ENCODE data around the gene PPP1R1B. TPM values are rescaled to one million over a fixed set of nuclear protein-coding genes. Genes with fewer than 3 reads are reported as not detected.

Gene PPP1R1B
- total RNA-seq, 1 experiment from 2014 or later, result not detected

GRCh38 chr17:39603304-39604016 is 23.3 kb upstream of the PPP1R1B start:
- Histone ChIP-seq H3K9me3 (ENCODE audit: low read length) (no peaks in the 10 kb centered on the region), H2AFZ (ENCODE audit: low read length) (peak overlapping the region; percentile 56), H3K36me3 (ENCODE audit: insufficient read depth, low read length) (no peaks in the 10 kb centered on the region), H4K20me1 (ENCODE audit: insufficient read depth, low read depth, low read length) (peaks cover 5% of the 10 kb centered on the region; the same call in 1 of the 2 replicates), H3K27ac (ENCODE audit: low read length) (no peak overlapping the region), H3K27me3 (ENCODE audit: low read length) (no peaks in the 10 kb centered on the region), H3K9me2 (replicated peaks; ENCODE audit: insufficient read depth, low read length) (no peaks in the 10 kb centered on the region), H3K4me3 (ENCODE audit: low read length) (peak overlapping the region; percentile 76), H3K9ac (ENCODE audit: low read length) (peak overlapping the region; percentile 80), H3K79me2 (ENCODE audit: low read length) (no peaks in the 10 kb centered on the region), H3K4me2 (ENCODE audit: low read depth, low read length, poor library complexity, severe bottlenecking) (peak overlapping the region; percentile 97), H3K4me1 (ENCODE audit: low read length) (peaks cover 36% of the 10 kb centered on the region)
- peak; percentile 76 for DNase-seq

GRCh38 chr17:39604911-39605491 is 21.8 kb upstream of the PPP1R1B start:
- Histone ChIP-seq H3K9me3 (ENCODE audit: low read length) (no peaks in the 10 kb centered on the region), H3K27me3 (ENCODE audit: low read length) (no peaks in the 10 kb centered on the region), H3K9me2 (replicated peaks; ENCODE audit: insufficient read depth, low read length) (no peaks in the 10 kb centered on the region), H3K27ac (ENCODE audit: low read length) (no peak overlapping the region), H3K4me1 (ENCODE audit: low read length) (peaks cover 32% of the 10 kb centered on the region), H3K4me3 (ENCODE audit: low read length) (peak overlapping the region; percentile 76), H3K36me3 (ENCODE audit: insufficient read depth, low read length) (no peaks in the 10 kb centered on the region), H3K79me2 (ENCODE audit: low read length) (no peaks in the 10 kb centered on the region), H3K9ac (ENCODE audit: low read length) (peak overlapping the region; percentile 80), H4K20me1 (ENCODE audit: insufficient read depth, low read depth, low read length) (peaks cover 5% of the 10 kb centered on the region; the same call in 1 of the 2 replicates), H2AFZ (ENCODE audit: low read length) (peak overlapping the region; percentile 69; the same call in 1 of the 2 replicates), H3K4me2 (ENCODE audit: low read depth, low read length, poor library complexity, severe bottlenecking) (peak overlapping the region; percentile 97)
- peak; percentile 71 for DNase-seq

- Histone ChIP-seq H3K27me3 (ENCODE audit: low read length) (no peaks in the 10 kb centered on the region), H3K4me1 (ENCODE audit: low read length) (peaks cover 32% of the 10 kb centered on the region), H3K9me2 (replicated peaks; ENCODE audit: insufficient read depth, low read length) (no peaks in the 10 kb centered on the region), H3K79me2 (ENCODE audit: low read length) (no peaks in the 10 kb centered on the region), H3K9ac (ENCODE audit: low read length) (peak overlapping the region; percentile 80), H3K9me3 (ENCODE audit: low read length) (no peaks in the 10 kb centered on the region), H2AFZ (ENCODE audit: low read length) (peak overlapping the region; percentile 69; the same call in 1 of the 2 replicates), H3K4me3 (ENCODE audit: low read length) (peak overlapping the region; percentile 76), H4K20me1 (ENCODE audit: insufficient read depth, low read depth, low read length) (peaks cover 5% of the 10 kb centered on the region; the same call in 1 of the 2 replicates), H3K4me2 (ENCODE audit: low read depth, low read length, poor library complexity, severe bottlenecking) (peak overlapping the region; percentile 97), H3K36me3 (ENCODE audit: insufficient read depth, low read length) (no peaks in the 10 kb centered on the region), H3K27ac (ENCODE audit: low read length) (no peak overlapping the region)
- peak; percentile 65 for DNase-seq
Measured at GRCh38 chr17:39605492-39606433, 21.0 kb upstream of the PPP1R1B start.

GRCh38 chr17:39606434-39607056 is 20.2 kb upstream of the PPP1R1B start:
- H3K79me2 ChIP-seq (ENCODE audit: low read length), result no peaks in the 10 kb centered on the region
- peaks cover 5% of the 10 kb centered on the region; the same call in 1 of the 2 replicates for H4K20me1 ChIP-seq (ENCODE audit: insufficient read depth, low read depth, low read length)
- H3K4me3 ChIP-seq (ENCODE audit: low read length), result no peak overlapping the region
- H3K9ac ChIP-seq (ENCODE audit: low read length), result no peak overlapping the region
- H3K36me3 ChIP-seq (ENCODE audit: insufficient read depth, low read length), result no peaks in the 10 kb centered on the region
- no peak for DNase-seq
- H3K4me2 ChIP-seq (ENCODE audit: low read depth, low read length, poor library complexity, severe bottlenecking), result peak overlapping the region; percentile 97
- H3K27me3 ChIP-seq (ENCODE audit: low read length), result no peaks in the 10 kb centered on the region
- H2AFZ ChIP-seq (ENCODE audit: low read length), result no peak overlapping the region
- H3K27ac ChIP-seq (ENCODE audit: low read length), result no peak overlapping the region
- no peaks in the 10 kb centered on the region for H3K9me2 ChIP-seq (replicated peaks; ENCODE audit: insufficient read depth, low read length)
- no peaks in the 10 kb centered on the region for H3K9me3 ChIP-seq (ENCODE audit: low read length)
- peaks cover 32% of the 10 kb centered on the region for H3K4me1 ChIP-seq (ENCODE audit: low read length)

GRCh38 chr17:39607057-39607850 is 19.5 kb upstream of the PPP1R1B start:
- no peaks in the 10 kb centered on the region for H3K27me3 ChIP-seq (ENCODE audit: low read length)
- H3K36me3 ChIP-seq (ENCODE audit: insufficient read depth, low read length), result no peaks in the 10 kb centered on the region
- H3K9ac ChIP-seq (ENCODE audit: low read length), result no peak overlapping the region
- H4K20me1 ChIP-seq (ENCODE audit: insufficient read depth, low read depth, low read length), result peaks cover 5% of the 10 kb centered on the region; the same call in 1 of the 2 replicates
- no peaks in the 10 kb centered on the region for H3K9me2 ChIP-seq (replicated peaks; ENCODE audit: insufficient read depth, low read length)
- H2AFZ ChIP-seq (ENCODE audit: low read length), result no peak overlapping the region
- DNase-seq, result no peak
- H3K9me3 ChIP-seq (ENCODE audit: low read length), result no peaks in the 10 kb centered on the region
- peaks cover 32% of the 10 kb centered on the region for H3K4me1 ChIP-seq (ENCODE audit: low read length)
- H3K27ac ChIP-seq (ENCODE audit: low read length), result no peak overlapping the region
- H3K4me3 ChIP-seq (ENCODE audit: low read length), result no peak overlapping the region
- H3K79me2 ChIP-seq (ENCODE audit: low read length), result no peaks in the 10 kb centered on the region
- H3K4me2 ChIP-seq (ENCODE audit: low read depth, low read length, poor library complexity, severe bottlenecking), result no peak overlapping the region

GRCh38 chr17:39607851-39608130 is 19.0 kb upstream of the PPP1R1B start, which contains the start of gene NEUROD2:
NEUROD2 (minus strand) TSS chr17:39607920; CDS start chr17:39606599, 1,321 bp downstream.
- Histone ChIP-seq H3K36me3 (ENCODE audit: insufficient read depth, low read length) (no peaks in the 10 kb centered on the region), H4K20me1 (ENCODE audit: insufficient read depth, low read depth, low read length) (peaks cover 5% of the 10 kb centered on the region; the same call in 1 of the 2 replicates), H3K9ac (ENCODE audit: low read length) (no peak within 1 kb of the TSS), H3K4me1 (ENCODE audit: low read length) (peaks cover 32% of the 10 kb centered on the region), H2AFZ (ENCODE audit: low read length) (no peak within 1 kb of the TSS), H3K27ac (ENCODE audit: low read length) (no peak within 1 kb of the TSS), H3K4me2 (ENCODE audit: low read depth, low read length, poor library complexity, severe bottlenecking) (no peak within 1 kb of the TSS), H3K9me3 (ENCODE audit: low read length) (no peaks in the 10 kb centered on the region), H3K79me2 (ENCODE audit: low read length) (no peaks in the 10 kb centered on the region), H3K9me2 (replicated peaks; ENCODE audit: insufficient read depth, low read length) (no peaks in the 10 kb centered on the region), H3K27me3 (ENCODE audit: low read length) (no peaks in the 10 kb centered on the region), H3K4me3 (ENCODE audit: low read length) (no peak within 1 kb of the TSS)
- DNase-seq, result no peak

GRCh38 chr17:39608142-39608981 is 18.4 kb upstream of the PPP1R1B start:
- Histone ChIP-seq H3K9me3 (ENCODE audit: low read length) (no peaks in the 10 kb centered on the region), H2AFZ (ENCODE audit: low read length) (no peak overlapping the region), H3K79me2 (ENCODE audit: low read length) (no peaks in the 10 kb centered on the region), H3K4me2 (ENCODE audit: low read depth, low read length, poor library complexity, severe bottlenecking) (no peak overlapping the region), H3K27ac (ENCODE audit: low read length) (no peak overlapping the region), H3K4me3 (ENCODE audit: low read length) (no peak overlapping the region), H3K36me3 (ENCODE audit: insufficient read depth, low read length) (no peaks in the 10 kb centered on the region), H4K20me1 (ENCODE audit: insufficient read depth, low read depth, low read length) (peaks cover 5% of the 10 kb centered on the region; the same call in 1 of the 2 replicates), H3K4me1 (ENCODE audit: low read length) (peaks cover 27% of the 10 kb centered on the region), H3K9me2 (replicated peaks; ENCODE audit: insufficient read depth, low read length) (no peaks in the 10 kb centered on the region), H3K27me3 (ENCODE audit: low read length) (no peaks in the 10 kb centered on the region), H3K9ac (ENCODE audit: low read length) (no peak overlapping the region)
- no peak for DNase-seq
